ENCODE results near the gene HK3. TPM values are rescaled to one million over a fixed set of nuclear protein-coding genes. Genes with fewer than 3 reads are reported as not detected.

HK3 gene
- polyA plus RNA-seq, 1 donor = 0.18 TPM

Other genes with a start within 250 kb of the HK3 start
- gene UNC5A, start 88.8 kb downstream of the HK3 start, polyA plus RNA-seq (ENCODE audit: insufficient read length) = 0.17 TPM
- gene UIMC1, start 107.4 kb upstream of the HK3 start, polyA plus RNA-seq (ENCODE audit: insufficient read length) = 50.0 TPM
- gene ZNF346, start 123.3 kb upstream of the HK3 start, polyA plus RNA-seq (ENCODE audit: insufficient read length) = 29.4 TPM
- 66.8 TPM for gene FGFR4, start 187.6 kb upstream of the HK3 start, polyA plus RNA-seq (ENCODE audit: insufficient read length)
- 68.7 TPM for gene NSD1, start 234.4 kb upstream of the HK3 start, polyA plus RNA-seq (ENCODE audit: insufficient read length)